GM21367 (cell line): ENCODE results near the gene CBX4.

ENCODE experiments used
- ATAC-seq: cut with Tn5 transposase; IDR thresholded peaks from one replicate; pipeline ENCODE4 v1.9.1; 2021; ENCODE audit not compliant: unreplicated experiment

The CBX4 gene

DNA sequence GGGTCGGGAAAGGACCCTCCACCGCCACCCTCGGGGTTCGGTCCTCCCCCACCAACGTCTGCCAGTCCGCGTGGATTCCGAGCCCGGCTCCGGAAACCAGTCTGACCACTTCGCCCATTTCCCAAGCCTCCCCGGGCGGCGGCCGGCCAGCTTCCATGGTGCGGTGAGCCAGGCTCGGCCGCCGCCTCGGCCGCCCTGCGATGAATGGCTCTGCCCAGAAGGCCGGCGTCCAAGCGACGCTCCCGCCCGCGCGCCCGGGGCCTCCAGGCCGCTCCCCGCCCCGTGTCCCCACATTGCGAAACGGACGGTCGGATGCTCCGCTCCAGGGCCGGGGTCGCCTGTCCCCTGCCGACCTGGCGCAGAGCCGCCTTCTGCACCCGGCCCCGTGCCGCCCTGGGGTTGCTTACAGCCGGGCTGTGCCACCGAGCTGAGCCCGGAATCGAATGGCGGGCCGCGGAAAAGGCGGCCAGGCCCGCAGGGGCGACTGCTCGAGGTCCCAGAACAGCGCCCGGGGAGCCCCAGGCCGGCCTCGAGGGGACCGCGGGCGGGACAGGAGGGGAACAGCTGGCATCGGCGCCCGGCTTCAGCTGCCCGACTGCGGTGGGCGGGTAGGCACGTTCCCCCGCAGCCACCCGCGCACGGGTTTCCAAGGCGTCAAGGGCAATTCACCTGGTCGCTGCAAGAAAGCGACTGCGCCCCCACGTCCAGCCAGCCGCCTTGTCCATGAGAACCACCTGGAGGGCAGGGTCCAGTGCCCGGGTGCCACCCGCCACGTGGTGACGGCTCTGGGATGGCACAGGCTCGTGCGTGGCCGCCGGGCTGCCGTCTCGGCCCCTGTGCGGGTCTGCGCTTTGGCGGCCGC lies 24.0 kb downstream of the CBX4 start:
- ATAC-seq: no peak

DNA sequence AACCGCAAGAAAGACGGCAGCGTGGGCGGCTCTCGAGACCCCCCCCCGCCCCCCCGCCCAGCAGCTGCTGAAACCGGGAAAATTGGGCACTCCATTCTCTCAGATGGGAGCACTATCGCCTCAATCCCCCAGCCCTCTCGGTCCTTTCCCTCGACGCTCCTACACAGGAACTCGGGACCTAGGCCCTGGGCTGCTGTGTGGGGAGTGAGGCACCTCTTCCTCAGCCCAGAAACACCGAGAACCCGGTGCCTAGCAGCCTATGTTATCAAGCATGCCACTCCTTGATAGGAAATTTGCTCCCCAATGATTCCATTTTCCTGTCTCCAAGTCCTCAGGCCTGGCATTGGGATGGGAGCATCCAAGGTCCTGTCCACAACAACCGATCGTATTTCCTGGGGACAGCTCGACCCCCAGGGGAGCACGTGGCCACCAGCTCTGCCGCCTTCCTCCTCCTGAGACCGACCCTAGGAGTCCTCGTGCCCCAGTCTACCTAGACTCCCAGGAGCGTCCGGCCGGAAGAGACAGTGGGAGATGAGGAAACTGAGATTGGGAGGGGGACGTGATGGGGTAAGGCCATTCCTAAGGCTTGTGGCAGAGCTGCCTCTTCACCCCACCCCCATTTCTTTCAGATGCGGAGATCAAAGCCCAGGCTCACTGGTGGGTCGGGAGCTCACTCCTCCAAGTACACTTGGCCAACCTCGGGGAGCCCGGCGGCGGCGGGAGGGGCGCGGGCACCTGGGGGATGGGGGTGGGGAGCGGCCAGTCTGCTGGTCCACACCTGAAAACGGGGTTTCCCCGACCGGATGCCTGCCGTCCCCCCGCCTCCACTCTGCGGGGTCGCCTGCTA lies 24.9 kb downstream of the CBX4 start:
- no peak for ATAC-seq

DNA sequence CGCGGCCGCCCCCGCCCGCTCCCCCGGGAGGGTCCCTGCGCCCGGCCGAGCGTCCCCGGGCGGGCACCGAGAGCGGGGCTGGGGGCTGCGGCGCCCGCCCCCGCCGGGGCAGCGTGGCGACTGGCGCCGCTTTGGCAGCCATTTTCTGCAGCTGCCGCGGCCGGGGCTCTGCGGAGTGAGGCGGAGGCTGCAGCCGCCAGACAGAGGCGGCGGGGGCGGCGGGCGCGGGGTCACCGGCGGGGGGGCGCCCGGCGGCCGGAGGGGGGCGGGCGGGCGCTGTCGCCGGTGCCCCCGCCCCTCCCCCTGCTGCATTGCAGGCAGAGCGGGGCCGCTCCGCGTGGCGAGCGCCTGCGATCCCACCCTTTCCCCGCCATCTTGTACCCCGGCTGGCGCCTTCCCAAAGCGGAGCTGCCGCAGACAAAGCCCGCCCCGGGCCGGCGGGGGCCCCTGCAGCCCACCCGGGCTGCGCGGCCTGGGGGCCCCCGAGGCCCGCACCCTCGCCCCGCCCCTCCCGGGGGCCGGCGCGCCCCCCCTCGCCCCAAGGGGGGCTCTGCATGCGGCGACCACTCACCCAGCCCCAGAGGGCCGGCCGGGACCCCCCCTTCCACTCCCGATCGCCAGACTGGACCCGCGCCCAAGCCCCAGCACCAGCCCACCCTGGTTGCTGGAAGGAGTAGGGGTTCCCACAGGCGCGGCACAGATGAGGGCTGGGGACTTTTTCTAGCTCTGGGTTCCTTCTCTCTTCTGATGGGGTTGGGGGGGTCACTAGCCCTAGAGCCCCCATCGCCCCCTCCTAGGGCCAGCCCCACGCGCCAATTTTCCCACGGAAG lies 25.7 kb downstream of the CBX4 start:
- no peak for ATAC-seq

DNA sequence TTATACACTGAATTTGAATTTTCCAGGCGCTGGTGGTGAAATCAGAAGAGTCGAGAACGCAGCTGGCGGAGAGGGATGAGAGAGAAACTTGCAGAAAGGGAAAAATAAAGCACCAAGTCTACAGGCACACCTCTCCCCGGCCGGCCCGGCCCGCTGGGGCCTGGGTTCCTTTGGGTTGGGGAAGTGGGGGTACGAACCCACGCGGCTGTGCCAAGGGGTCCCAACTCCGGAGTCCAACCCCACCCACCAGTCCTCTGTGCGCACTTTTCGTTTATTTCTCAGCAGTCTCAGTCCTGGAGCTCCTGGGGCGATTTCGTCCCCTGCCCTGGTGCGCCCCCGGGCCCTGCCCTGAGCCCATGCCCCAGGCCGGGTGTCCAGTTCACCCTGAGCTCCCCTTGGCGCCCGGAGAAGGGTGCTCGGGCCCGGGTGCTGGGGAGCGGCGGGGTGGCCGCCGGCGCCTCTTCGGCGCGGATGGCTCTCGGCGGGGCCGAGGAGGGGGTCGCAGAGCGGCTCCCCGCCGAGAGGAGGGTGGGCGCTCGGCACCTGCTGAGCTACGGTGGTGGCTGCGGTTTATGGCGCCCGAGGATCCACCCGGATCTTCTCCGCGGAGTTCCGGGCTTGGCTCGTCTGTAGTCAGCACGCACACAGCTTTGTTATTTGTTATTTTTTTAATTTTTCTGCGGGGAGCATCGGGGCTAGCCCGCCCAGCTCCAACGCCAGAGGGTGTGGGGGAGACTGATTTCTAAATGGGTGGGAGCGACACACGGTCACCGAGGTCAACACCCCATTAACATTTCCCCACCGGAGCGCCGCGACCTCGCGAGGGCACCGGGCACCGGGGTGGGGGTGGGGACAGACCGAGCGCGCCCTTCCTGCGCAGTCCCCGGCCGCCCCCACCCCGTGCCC lies 26.6 kb downstream of the CBX4 start:
- ATAC-seq: no peak

DNA sequence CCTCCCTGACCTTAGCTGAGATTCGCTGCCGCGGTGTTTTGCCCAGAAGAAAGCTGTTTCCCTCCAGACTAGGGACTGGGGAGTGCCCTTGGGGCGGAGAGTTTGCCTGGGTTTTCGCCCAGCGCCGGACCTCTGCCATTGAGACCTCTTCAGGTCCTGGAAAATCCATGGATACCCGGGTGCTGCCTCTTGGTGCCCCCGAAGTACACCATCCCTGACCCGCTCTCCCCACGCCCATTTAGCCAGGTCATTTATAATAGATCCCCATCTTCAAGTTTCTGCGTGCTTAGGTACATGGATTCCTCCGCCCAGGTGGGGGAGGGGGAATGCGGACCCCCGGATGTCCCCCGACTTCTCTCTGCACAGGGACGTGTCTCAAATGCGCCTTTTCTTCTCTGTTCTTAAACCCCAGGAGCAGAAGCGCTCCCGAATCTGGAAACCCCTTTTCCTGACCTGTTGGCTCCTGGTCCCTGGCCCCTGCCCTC lies 27.3 kb downstream of the CBX4 start:
- no peak for ATAC-seq

DNA sequence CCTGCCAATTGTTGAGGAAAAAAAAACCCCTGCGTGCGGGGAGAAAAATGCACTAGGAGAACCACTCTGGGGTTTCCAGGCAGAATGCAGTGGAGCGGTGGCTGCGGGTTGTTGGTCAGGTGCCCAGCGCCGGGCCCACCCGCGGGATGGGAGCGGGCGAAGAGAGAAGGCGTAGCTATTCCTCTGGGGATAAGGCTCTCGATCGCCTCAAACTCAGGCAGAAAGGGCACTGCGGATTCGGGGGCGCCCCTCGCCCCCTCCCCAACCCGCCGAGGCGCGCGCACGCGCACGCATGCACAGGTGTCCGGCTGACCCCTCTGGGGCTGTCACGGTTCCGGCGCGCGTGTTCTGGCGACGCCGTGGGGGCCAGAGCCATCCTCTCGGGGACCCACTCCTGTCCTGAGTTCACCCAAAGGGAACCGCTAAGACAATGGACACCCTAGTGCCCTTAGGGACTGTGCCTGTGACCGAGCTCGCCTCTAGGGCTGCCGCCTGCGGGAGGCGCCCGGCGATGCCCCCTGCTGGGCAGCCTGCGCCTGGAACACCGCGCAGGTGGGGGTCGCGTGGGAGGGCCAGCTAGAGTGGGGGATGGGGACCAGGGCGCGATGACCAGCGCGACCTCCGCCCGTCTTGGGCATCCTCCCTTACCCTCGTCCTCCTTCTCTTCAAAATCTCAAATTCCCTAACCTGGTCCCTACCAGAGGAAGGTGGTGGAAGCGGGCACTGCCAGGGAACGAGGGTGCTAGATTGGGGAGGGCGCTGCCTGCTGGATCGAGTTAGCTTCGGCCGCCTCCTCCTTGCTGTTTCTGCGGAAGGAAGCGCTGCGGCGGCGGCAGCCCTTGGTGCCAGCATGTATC lies 28.0 kb downstream of the CBX4 start:
- no peak for ATAC-seq

DNA sequence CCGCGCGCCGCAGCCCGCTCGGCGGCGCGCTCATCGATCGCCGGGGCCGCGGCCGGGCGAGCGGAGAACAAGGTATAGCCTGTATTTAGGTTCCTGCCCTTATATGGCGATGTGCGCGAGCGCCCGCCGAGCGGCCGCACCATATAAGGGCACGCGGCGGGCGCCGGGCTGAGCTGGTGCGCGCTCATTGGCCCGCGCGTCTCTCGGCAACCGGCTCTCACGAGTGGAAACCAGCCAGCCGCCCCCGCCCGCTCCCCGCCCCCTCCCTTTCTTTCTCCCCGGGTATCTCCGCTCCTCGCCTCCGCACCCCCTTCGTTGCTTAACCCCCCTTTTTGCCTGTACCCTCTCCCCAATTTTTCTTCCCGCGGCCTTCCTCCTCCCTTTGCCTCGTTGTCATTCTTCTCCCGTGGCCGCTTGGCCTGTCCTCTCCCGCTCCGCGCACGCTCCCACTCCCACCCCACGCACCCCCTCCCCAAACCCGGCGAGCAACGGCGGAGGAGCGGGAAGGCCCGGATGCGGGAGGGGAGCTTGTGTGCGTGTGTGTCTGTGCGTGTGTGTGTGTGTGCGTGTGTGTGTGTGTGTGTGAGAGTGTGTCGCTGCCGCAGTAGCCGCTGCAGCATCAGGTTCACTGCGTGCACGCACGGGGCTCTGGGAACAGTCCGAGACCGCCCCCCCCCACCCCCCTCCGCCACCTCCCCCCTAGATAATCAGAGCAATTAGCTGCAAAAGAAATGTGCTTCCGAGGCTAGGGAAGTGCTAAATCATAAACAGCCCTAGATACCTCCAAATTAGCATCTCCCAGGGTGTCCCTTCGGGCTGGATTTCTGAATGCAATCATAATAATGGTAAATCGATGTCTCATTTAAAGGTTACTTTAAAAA lies 28.9 kb downstream of the CBX4 start:
- no peak for ATAC-seq

DNA sequence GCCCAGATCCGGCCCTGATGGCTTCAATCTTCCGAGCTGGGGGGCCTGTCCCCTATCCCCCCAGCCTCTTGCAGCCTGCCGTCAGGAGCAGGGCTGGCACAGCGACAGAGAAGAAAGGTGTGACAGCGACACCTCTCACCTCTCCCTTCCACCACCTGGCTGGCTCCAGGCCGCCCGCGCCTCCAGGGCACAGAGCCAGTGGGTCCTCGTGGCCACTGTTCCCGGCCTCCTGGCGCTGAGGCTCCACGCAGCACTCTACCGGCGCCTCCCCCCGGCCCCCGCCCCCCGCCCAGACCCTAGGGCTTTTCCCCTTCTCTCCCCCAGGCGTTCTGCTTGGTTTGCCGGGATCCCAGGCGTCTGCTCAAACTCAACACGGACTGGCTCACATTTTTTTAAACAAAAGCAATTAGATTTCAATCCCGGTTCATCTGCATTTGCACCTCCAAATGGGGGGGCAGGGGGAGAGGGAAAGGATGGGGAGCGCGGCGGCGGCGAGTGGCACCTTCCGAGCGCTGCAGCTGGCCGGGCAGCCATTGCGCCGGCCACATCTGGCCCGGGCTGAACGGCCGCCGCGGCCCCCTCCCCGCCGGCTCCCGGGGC lies 29.6 kb downstream of the CBX4 start:
- ATAC-seq: no peak

DNA sequence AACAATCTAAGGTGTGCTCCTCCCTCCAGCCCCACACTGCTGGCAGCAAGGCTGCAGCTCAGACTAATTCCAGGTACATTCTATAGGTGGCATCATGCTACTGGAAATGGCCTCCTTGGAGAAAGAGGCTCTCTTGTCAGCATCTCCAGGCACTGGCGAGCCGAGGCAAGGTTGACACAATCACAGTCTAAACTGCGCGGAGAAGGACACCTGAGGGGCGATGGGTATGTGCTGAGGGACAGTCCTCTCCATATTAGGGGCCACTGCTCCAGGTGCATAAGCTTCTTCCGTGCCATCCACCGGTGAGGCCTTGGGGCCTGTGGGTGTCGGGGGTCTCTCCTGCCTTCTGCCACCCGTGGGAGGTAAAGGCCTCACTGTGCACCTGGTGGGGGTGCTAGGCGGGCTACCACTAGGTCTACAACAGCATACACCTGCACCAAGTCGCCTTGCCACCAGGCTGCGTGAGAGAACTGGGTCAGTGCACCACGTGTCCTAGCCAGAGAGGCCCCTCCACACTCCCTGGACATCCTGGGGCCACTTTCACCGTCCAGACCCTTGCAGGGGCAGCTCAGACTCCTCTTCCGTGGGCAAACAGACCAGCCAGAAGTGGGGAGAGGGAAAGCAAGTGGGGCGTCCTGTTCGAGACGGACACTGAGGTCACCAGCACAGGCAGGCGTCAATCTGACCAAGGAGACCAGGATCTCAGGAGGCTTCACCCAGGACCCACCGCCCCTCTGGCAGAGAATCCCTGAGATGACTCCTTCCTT lies 30.3 kb downstream of the CBX4 start:
- ATAC-seq: no peak

DNA sequence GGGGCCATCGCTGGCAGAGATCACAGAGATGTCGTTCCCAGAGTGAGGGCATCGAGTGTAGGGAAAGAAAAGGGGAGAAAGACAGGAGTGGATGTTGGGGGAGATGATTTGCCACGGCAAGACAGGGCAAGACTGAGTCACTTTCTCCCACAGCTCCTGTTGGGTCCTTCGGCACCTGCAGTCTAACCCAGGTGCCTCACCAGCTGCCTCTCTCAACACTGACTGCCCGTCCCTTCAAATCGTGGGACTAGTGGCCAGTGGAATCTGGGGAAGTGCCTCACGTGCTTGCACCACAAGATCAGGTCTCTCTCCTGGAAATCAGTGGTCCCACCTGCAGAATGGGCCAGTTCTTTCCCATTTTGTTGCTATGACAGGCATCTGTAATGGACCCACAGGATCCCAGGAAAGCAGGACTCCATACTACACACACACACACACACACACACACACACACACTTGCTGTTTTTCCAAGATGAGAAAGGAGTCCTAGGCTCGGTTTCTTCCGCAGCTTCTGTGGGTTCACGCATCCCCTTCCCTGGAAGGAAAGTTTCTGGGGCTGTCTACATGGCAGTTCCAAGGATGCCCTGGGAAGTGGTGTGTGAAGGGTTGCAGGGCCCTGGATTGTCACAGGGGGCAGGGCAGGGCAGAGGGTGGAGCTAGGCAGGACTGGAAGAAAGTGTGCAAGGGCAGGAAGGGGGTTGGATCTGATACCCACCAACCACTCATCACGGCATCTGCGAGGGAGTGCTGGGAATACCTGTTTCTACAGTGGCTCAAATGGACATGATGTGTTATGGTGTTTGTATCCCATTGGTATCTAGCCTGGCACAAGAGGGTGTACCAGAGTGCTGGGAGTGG lies 32.1 kb downstream of the CBX4 start:
- ATAC-seq: no peak

DNA sequence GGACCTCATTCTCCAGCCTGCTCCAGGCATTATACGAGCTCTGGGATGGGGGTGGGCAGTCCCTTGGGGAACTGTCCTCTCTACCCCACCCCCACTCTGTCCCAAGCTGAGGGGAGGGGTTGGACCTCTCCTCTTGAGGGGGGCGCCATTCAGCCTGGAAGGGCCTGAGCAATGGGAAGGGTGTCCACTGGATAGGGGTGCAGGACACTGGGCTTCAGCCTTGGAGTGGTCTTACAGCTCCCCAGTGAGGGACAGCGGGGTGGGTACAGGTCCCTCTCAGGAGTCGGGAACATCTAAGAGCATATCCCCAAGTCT lies 32.8 kb downstream of the CBX4 start:
- ATAC-seq: no peak

DNA sequence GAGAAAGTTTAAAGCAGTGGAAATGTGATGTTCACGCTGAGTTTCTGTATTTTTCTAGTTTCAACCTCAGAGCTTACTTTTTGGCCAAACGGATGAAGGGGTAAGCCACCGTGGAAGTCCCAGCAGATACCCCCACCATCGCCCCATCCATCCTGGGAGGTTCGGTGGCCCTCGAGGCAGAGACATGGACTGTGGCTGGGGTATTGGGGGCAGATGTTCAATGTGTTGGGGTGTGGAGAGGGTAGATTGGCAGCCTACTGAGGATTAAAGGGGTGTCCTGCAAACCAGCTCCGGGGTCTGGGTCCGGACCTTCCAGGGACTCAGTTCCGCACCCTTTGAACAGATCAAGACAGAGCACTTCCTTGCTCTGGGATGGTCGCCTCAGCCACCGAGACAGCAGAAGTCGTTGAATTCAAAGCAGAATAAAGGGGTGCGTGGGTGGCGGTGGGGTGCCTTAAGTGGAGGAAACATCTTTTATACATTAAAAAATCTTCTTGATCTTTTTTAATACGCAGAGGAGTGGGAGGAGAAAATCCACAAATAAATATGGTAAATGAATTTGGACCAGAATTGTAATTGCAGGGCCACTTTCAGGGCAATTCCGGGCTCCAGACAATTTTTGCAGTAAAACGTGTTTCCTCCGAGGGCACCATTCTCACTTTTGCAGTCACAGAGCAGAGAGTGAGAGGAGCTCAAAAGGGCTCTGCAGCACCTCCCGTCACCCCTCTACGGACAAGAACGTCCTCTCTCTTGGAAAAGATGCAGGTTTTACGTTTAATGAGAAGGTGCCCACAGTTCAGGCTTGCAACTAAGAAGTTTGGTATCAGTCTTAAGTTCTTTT lies 34.2 kb downstream of the CBX4 start:
- no peak for ATAC-seq

DNA sequence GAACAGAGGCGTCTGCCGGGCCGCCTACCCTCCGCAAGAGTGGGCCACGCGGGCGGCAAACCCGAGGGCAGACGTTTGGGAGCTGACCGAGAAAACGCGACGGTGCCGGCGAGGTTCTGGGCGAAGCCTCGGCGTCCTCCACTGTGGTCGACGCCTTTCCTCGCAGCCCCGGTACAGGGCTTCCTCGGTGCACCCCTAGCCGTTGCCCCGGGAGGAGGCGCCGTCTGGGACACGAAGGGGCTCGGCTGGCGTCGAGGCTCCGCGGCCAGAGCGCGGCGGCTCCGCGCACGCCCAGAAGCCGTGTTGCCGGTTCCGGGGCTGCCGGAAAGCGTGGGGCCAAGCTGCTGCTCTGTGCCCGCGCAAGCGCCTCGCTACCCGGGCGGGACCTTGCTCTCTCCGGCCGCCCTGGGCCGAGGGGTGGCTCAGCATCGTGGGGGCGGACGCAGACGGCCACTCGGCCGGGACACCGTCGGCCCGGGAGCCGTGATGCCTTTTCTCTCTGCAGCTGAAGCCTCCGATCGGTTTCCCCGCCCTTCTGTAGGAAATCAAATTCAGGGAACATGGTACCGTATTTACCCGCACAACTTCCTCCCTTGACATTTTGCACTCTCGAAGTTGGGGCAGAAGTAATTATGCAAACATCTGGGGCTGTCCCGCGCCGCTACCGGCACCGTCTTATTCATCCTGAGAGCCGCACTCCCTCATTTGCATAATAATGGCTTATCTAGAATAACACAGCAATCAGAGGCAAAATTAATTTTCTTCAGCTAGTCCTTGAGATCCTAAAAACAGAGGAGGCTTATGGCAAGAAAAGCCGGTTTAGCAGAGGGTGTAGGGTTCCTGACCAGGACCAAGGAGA lies 35.0 kb downstream of the CBX4 start:
- no peak for ATAC-seq

DNA sequence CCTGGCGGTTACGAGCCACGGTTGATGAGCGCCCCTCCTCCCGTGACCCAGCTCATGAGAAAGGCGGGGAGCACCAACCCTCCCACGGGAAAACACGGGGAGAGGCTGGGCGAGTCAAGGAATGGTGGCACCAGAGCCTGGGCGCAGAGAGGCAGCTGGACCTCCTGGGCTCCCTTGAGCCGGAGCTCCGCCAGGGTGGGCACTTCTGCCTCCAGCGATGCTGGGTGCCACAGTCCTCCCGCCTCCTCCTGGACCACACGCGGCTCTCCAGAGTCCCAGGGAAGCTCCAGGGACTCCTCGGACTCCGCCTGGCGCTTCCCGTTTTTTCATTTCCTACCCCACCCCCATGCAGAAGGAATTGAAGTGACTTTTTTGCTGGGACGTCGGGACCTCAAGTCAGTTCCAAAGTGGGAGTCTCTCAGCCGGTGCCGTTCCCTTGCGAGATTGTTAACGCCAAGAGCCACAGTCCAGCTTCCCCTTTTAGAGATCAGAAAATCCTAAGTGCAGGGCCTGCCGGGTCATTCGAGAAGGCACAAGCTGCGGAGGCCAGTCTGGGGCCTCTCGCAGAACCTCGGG lies 35.7 kb downstream of the CBX4 start:
- no peak for ATAC-seq
